ENCODE results near the gene PRSS38. TPM values are rescaled to one million over a fixed set of nuclear protein-coding genes. Genes with fewer than 3 reads are reported as not detected.
A peak's percentile ranks its signal among the peaks of the same experiment; 100 is the strongest.

The PRSS38 gene
- total RNA-seq, 1 experiment from 2014 or later, result not detected

GRCh38 chr1:227792216-227793078, 23.0 kb upstream of the PRSS38 start:
- H3K9me3 Mint-ChIP-seq (ENCODE audit: unreplicated experiment), result no peaks in the 10 kb centered on the region
- no peak overlapping the region for H3K27ac Mint-ChIP-seq (ENCODE audit: low read depth, unreplicated experiment)
- H3K4me3 Mint-ChIP-seq (ENCODE audit: unreplicated experiment), result no peak overlapping the region
- ChIA-PET POLR2A (interaction anchor here (0.8 to 2.2 kb wide), 3 partner anchors 13 to 32 kb away, joined by 3 to 11 read pairs (median 3); no protein-coding TSS in a partner anchor), CTCF (interaction anchor here (1.3 kb wide), 1 partner anchor 13 kb away, joined by 4 read pairs; no protein-coding TSS in a partner anchor)
- H3K27me3 Mint-ChIP-seq (ENCODE audit: insufficient read depth, unreplicated experiment), result no peaks in the 10 kb centered on the region
- no peaks in the 10 kb centered on the region for H3K36me3 Mint-ChIP-seq (ENCODE audit: insufficient read depth, unreplicated experiment)
- peaks cover 7% of the 10 kb centered on the region for H3K4me1 Mint-ChIP-seq (ENCODE audit: insufficient read depth, unreplicated experiment)
- intact Hi-C loops (cut with micrococcal nuclease), result no loop called here
- no TSS peak for BruUV-seq (replicated peaks)
- no peak for DNase-seq (ENCODE audit: unreplicated experiment)
- peak; percentile 7 for TF ChIP-seq CTCF (IDR thresholded peaks at IDR 0.05; ENCODE audit: unreplicated experiment)

DNA sequence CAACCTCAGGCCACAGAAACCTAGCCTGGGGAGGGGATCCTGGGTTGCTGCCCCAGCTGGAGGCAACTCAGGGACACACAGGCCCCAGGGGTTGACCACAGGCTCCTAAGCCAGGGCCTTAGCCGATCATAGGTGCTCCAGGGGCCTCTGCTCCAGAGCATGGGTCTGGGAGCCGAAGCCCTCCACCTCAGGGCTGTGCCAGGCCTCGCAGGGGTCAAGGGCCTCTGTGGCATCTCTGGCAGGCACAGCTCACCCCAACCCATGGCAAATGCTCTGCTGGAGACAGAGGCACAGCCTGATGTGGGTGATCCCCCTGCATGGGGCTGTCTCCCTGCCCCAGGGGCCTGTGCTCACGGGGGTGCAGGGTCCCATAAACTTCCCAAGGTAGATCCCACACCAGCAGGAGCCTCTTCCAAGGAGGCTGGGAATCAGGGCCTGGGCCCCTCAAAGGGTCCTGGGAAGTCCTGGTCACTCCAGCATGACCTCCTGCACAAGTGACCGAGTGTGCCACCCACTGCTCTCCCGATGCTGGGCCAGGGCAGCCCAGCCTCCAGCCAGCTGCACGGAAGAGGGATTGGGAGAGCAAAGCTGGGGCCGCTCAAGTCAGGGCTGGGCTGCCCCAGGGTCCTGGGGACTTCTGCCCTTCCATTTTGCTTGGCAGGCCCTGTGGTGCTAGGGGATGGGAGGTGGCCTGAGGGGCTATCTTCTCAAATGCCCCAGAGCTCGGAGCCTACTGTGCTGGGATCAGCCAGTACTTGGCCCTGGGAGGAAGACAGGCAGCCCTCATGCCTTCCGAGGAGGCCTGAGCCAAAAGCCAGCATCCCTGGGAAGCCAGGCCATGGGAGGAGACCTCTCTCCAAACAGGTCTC, 22.2 kb upstream of the PRSS38 start:
- H3K4me1 Mint-ChIP-seq (ENCODE audit: insufficient read depth, unreplicated experiment), result peaks cover 7% of the 10 kb centered on the region
- intact Hi-C loops (cut with micrococcal nuclease), result no loop called here
- BruUV-seq (replicated peaks), result no TSS peak
- H3K27ac Mint-ChIP-seq (ENCODE audit: low read depth, unreplicated experiment), result no peak overlapping the region
- TF ChIP-seq CTCF (IDR thresholded peaks at IDR 0.05; ENCODE audit: unreplicated experiment), result no peak
- no peaks in the 10 kb centered on the region for H3K9me3 Mint-ChIP-seq (ENCODE audit: unreplicated experiment)
- ChIA-PET CTCF (interaction anchor here (0.7 to 2.9 kb wide), 4 partner anchors 10 to 31 kb away, joined by 3 to 15 read pairs (median 4); no protein-coding TSS in a partner anchor), POLR2A (interaction anchor here (0.8 to 2.2 kb wide), 5 partner anchors 10 to 33 kb away, joined by 3 to 11 read pairs (median 5); no protein-coding TSS in a partner anchor)
- H3K36me3 Mint-ChIP-seq (ENCODE audit: insufficient read depth, unreplicated experiment), result no peaks in the 10 kb centered on the region
- peaks cover 6% of the 10 kb centered on the region for H3K27me3 Mint-ChIP-seq (ENCODE audit: insufficient read depth, unreplicated experiment)
- DNase-seq (ENCODE audit: unreplicated experiment), result no peak
- H3K4me3 Mint-ChIP-seq (ENCODE audit: unreplicated experiment), result no peak overlapping the region

- intact Hi-C loops (cut with micrococcal nuclease), result no loop called here
- peak overlapping the region; percentile 44 for H3K27ac Mint-ChIP-seq (ENCODE audit: low read depth, unreplicated experiment)
- CTCF ChIA-PET, result interaction anchor here (0.6 to 2.9 kb wide), 8 partner anchors 9 to 393 kb away, joined by 3 to 15 read pairs (median 4); no protein-coding TSS in a partner anchor
- H3K4me3 Mint-ChIP-seq (ENCODE audit: unreplicated experiment), result no peak overlapping the region
- H3K4me1 Mint-ChIP-seq (ENCODE audit: insufficient read depth, unreplicated experiment), result peaks cover 7% of the 10 kb centered on the region
- H3K36me3 Mint-ChIP-seq (ENCODE audit: insufficient read depth, unreplicated experiment), result no peaks in the 10 kb centered on the region
- POLR2A ChIA-PET, result interaction anchor here (0.6 to 2.2 kb wide), 6 partner anchors 9 to 524 kb away, joined by 3 to 11 read pairs (median 4); partner anchors contain the start of genes JMJD4 and SNAP47
- H3K9me3 Mint-ChIP-seq (ENCODE audit: unreplicated experiment), result no peaks in the 10 kb centered on the region
- no peak for TF ChIP-seq CTCF (IDR thresholded peaks at IDR 0.05; ENCODE audit: unreplicated experiment)
- H3K27me3 Mint-ChIP-seq (ENCODE audit: insufficient read depth, unreplicated experiment), result peaks cover 10% of the 10 kb centered on the region
- no TSS peak for BruUV-seq (replicated peaks)
- DNase-seq (ENCODE audit: unreplicated experiment), result peak; percentile 87
These were observed 21.3 kb upstream of the PRSS38 start for GRCh38 chr1:227793948-227794816.
